Mesothelial cell of epicardium (in vitro differentiated cells): ENCODE results near the gene ACVR2A. TPM values are rescaled to one million over a fixed set of nuclear protein-coding genes. Genes with fewer than 3 reads are reported as not detected.

Experiments
- DNase-seq, 2 experiments: peaks; one replicate each; pipeline ENCODE4 v3.0.0; 2021; ENCODE audit warnings: low spot score in 2 of 2; ENCODE audit not compliant: unreplicated experiment in 2 of 2
- H3K27ac Mint-ChIP-seq: 2 replicates; pipeline ENCODE4 v1.8.0; 2021; ENCODE audit warnings: mixed read lengths
- H3K27me3 Mint-ChIP-seq: 2 replicates; pipeline ENCODE4 v1.8.0; 2021; ENCODE audit warnings: low read depth, mixed read lengths
- H3K36me3 Mint-ChIP-seq: 2 replicates; pipeline ENCODE4 v1.8.0; 2021; ENCODE audit warnings: mixed read lengths
- H3K4me1 Mint-ChIP-seq: 2 replicates; pipeline ENCODE4 v1.8.0; 2021; ENCODE audit warnings: mixed read lengths
- H3K4me3 Mint-ChIP-seq: 2 replicates; pipeline ENCODE4 v1.8.0; 2021; ENCODE audit warnings: mild to moderate bottlenecking, moderate library complexity, mixed read lengths
- H3K9me3 Mint-ChIP-seq: 2 replicates; pipeline ENCODE4 v1.8.0; 2021; ENCODE audit warnings: mixed read lengths
- total RNA-seq: library from RNA; stranded (reverse); gene quantifications from 3 replicates; pipeline ENCODE4 v1.2.1, GENCODE V29; 2021
- TF ChIP-seq, protein P1 (sequence below): fragments of 200-600 bp; sonication (generic); IDR thresholded peaks from one replicate; pipeline ENCODE4 v1.5.0; 2021; ENCODE audit warnings: antibody characterized with exemption; ENCODE audit not compliant: unreplicated experiment

Gene ACVR2A
- total RNA-seq, 1 donor from 2014 or later, result 33.3 TPM

DNA sequence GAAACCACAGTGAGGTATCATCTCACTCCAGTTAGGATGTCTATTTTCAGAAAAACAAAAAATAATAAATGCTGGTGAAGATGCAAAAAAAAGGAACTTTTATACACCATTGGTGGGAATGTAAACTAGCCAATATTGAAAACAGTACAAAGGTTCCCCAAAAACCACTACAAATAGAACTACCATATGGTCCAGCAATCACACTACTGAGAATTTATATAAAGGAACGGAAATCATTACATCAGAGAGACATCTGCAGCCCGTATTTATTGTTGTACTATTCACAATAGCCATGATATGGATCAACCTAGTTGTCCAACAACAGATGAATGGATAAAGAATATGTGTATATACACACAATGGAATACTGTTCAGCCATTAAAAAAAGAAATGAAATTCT, 123.7 kb downstream of the ACVR2A start:
- Mint-ChIP-seq H3K27ac (no peak overlapping the region), H3K4me1 (no peaks in the 10 kb centered on the region), H3K36me3 (peaks cover 69% of the 10 kb centered on the region), H3K27me3 (no peaks in the 10 kb centered on the region), H3K4me3 (no peak overlapping the region), H3K9me3 (peaks cover 54% of the 10 kb centered on the region)
- TF ChIP-seq, protein P1, sequence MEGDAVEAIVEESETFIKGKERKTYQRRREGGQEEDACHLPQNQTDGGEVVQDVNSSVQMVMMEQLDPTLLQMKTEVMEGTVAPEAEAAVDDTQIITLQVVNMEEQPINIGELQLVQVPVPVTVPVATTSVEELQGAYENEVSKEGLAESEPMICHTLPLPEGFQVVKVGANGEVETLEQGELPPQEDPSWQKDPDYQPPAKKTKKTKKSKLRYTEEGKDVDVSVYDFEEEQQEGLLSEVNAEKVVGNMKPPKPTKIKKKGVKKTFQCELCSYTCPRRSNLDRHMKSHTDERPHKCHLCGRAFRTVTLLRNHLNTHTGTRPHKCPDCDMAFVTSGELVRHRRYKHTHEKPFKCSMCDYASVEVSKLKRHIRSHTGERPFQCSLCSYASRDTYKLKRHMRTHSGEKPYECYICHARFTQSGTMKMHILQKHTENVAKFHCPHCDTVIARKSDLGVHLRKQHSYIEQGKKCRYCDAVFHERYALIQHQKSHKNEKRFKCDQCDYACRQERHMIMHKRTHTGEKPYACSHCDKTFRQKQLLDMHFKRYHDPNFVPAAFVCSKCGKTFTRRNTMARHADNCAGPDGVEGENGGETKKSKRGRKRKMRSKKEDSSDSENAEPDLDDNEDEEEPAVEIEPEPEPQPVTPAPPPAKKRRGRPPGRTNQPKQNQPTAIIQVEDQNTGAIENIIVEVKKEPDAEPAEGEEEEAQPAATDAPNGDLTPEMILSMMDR, result no peak
- DNase-seq, result no peak

DNA sequence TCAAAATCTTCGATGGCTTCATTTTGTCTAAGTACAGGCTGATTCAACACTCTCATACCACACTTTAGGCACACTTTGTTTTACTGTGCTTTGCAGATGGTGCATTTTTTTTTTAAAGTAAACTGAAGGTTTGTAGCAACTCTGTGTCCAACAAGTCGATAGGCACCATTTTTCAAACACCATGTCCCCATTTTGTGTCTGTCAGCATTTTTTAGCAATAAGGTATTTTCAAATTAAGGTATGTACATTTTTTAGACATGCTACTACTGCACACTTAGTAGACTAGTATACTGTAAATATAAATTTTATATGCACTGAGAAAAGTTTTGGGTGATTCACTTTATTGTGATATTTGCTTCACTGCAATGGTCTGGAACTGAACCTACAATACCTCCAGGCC, 131.3 kb downstream of the ACVR2A start:
- TF ChIP-seq, protein P1, result no peak
- Mint-ChIP-seq H3K27me3 (no peaks in the 10 kb centered on the region), H3K9me3 (peaks cover 18% of the 10 kb centered on the region), H3K4me1 (peaks cover 7% of the 10 kb centered on the region), H3K27ac (no peak overlapping the region), H3K4me3 (no peak overlapping the region), H3K36me3 (peaks cover 34% of the 10 kb centered on the region)
- DNase-seq, result no peak

DNA sequence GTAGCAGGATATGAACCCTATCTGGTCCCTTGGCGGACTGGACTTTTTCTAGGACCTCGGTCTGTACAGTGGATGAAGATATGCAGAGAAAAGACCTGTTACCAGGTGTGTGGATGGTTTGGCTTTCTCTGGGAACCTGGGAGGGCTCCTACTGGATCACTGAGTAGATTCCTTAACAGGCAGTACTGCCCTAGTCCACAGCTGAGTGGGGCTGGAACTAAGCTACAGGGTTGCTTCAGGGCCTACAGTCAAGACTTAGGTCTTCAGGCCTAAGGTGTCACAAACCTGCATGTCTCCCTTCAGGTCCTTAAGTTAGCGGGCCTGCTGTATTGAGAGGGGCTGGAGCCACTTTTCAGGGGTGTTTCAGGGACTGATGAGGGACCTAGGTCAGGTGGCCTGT, 132.8 kb downstream of the ACVR2A start:
- H3K27me3 Mint-ChIP-seq, result no peaks in the 10 kb centered on the region
- peaks cover 9% of the 10 kb centered on the region for H3K4me1 Mint-ChIP-seq
- peaks cover 33% of the 10 kb centered on the region for H3K36me3 Mint-ChIP-seq
- no peak overlapping the region for H3K27ac Mint-ChIP-seq
- H3K4me3 Mint-ChIP-seq, result no peak overlapping the region
- H3K9me3 Mint-ChIP-seq, result peaks cover 18% of the 10 kb centered on the region
- DNase-seq, result no peak
- TF ChIP-seq, protein P1, result no peak

Other genes with a start within 250 kb of the ACVR2A start
- 62.7 to 69.8 TPM (median 67.6 TPM) in 3 replicates for gene ORC4, start 175.7 kb downstream of the ACVR2A start, total RNA-seq
- 90.7 to 100 TPM (median 97.8 TPM) in 3 replicates for gene MBD5, start 176.1 kb downstream of the ACVR2A start, total RNA-seq